Stimulated activated CD4-positive, alpha-beta T cell treated with anti-CD3 and anti-CD28 coated beads, Interleukin-12 subunit alpha, Interleukin-12 subunit beta, amount 100 ng/mL, for 4 hours (primary cell): ENCODE results near the gene GTF2A1.
"Not testable (repeated sequence)": the region's sequence is repeated elsewhere in the genome, so short reads cannot be mapped to it uniquely, and the experiment has no call there.

Experiments used
- DNase-seq: peaks from one replicate; pipeline ENCODE4 v3.0.0-alpha.2; 2020

GTF2A1 gene

GRCh38 chr14:81224222-81224621, 3.5 kb upstream of the GTF2A1 start:
- no peak for DNase-seq

DNA sequence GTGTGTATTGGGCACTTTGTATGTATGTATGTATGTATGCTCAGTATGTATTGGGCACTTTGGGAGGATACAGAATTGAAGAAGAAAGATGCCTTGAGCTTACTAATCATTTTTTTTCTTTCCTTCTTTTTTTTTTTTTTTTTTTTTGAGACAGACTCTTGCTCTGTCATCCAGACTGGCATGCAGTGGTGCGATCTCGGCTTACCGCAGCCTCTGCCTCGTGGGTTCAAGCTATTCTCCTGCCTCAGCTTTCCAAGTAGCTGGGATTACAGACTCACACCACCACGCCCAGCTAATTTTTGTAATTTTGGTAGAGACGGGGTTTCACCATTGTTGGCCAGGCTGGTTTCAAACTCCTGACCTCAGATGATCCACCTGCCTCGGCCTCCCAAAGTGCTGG, 3.0 kb upstream of the GTF2A1 start:
- not testable (repeated sequence) for DNase-seq

DNA sequence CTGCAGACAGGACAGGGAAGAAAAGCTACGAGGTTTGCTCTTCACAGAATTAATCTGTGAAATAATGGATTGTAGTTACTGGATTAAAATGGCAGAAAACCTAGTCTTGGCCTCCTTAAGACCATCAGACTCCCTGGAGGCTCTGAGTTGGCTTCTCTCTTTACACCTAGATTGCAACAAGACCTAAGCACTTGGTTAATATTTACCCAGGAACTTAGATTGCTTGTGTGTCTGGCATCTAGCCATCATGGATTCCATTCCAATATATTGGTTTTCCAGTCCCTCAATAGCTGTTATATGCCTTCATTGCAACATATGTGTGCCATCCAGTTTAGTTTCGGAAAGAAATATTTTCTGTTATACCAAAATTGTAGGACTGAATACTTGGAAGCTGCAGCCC, 1.9 kb upstream of the GTF2A1 start:
- DNase-seq, result no peak

DNA sequence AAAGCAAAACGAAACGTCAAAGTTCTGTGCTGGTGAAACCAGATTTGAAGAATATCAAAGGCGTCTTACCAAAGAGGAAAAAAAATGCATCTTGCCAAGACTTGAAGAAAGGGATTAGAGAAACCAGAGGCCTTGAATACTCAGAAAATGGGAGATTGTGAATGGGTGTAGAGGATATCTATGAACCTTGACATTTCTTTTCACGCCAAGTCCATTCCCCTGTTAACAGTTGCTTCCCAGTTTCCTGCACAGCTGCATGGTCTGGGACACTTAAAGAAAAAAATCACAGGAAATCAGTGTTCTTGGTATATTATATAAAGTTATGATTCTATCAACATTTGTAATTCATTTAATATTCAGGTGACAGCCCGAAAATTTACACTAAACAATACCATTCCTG, 1.4 kb upstream of the GTF2A1 start:
- DNase-seq, result no peak

DNA sequence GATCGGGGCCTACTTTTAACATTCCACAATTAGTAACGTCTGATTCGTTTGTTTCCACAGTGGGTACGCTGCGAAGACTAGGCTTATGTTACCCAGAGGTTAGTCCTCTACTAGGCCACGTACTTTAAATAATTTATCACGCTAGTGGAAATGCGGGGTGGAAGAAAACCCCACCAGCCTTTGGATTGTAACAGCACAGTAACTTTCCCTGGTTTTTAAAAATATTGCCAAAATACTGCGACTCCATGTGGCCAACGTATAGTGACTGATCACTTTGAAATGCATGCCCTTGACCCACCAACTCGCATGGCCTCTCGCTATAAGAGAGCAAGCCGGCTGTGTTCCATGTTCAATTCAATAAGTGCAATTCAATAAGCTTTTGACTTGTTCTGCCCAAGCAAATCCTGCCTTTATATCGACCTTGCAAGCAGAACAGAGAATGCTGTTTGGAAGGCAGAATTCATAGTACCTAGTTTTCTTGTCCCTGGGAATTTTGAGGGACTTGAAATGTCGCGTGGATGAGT, 882 bp upstream of the GTF2A1 start:
- DNase-seq, result peak; percentile 9

DNA sequence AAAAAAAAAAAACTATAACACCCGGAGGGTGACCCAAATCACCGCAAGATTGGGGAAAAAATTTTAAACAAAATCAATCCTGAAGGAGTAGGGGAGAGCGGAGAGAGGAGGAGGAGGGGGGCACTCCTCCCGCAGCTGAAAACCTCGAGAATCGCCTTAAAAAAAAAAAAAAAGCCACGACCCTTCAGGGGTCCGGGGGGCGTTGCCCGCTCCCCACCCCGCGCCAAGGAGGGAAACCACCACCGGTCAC, 254 bp downstream of the GTF2A1 start:
- no peak for DNase-seq

GRCh38 chr14:81219759-81220579, 790 bp downstream of the GTF2A1 start:
- peak; percentile 33 for DNase-seq

DNA sequence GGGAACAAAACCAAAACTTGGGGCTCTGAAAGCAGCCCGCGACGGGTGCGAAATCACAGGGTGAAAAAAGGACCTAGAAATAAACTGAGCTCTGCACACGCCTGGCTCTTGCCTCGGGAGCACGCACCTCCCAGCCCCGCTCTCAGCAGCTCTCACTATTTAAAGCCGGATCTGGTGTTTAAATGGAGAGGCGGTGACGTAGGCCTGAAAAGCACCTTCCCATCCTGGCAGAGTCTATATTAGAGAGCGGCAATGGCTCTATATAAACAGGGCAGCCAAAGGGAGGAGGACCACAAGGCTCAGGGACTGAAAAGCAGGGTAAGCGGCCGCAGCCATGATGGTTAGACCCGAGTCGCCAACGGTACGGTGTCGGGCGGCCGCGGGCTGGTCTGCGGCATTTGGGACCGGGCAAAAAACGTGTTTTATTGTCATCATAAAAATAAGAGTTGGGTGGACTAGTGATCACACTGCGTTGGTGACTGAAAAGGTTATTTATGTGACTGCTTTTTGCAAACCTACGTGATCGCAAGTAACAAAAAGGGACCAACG, 1.5 kb downstream of the GTF2A1 start:
- peak; percentile 68 for DNase-seq

DNA sequence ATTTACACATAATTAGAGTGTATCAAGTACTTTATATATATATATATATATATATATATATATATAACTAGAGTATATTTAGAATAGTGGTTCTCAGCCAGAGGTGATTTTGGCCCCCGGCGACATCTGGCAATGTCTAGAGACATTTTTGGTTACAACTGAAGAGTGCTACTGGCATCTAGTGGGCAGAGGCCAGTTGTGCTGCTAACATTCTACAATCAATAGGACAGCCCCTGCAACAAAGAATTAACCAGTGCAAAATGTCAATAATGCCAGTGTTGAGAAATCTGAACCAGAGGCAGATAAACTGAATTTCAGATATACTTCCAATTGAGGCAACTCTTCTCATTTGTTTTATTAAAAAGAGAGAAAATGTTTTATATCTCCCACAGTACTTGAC, 8.9 kb downstream of the GTF2A1 start:
- DNase-seq, result no peak

- no peak for DNase-seq
Measured at GRCh38 chr14:81209167-81209836, 11.5 kb downstream of the GTF2A1 start.

DNA sequence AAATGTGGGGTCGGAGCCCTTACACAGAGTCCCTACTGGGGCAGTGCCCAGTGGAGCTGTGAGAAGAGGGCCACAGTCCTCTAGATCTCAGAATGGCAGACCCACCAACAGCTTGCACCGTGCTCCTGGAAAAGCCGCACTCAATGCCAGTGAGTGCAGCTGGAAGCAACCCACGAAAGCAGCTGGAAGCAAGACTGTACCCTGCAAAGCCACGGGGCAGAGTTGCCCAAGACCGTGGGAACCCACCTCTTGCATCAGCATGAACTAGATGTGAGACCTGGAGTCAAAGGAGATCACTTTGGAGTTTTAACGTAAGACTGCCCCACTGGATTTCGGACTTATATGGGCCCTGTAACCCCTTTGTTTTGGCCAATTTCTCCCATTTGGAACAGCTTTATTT, 12.3 kb downstream of the GTF2A1 start:
- no peak for DNase-seq

DNA sequence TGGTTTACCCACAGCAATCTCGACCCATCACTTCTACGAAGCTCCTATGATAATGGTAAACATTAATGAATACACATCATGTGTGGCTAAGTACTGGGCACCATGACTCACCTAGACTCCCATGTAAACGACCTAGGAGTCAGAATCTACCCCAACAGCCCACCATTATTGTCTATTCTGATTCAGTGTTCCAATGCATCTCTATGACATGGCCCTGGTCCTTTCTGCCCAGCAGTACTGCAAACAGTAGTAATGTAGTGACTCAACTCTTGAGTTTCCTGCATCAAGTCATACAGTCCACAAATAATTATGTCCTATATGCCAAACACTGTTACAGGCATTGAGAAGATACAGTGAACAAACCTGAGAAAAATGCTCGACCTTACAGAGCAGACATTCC, 14.6 kb downstream of the GTF2A1 start:
- DNase-seq, result no peak

DNA sequence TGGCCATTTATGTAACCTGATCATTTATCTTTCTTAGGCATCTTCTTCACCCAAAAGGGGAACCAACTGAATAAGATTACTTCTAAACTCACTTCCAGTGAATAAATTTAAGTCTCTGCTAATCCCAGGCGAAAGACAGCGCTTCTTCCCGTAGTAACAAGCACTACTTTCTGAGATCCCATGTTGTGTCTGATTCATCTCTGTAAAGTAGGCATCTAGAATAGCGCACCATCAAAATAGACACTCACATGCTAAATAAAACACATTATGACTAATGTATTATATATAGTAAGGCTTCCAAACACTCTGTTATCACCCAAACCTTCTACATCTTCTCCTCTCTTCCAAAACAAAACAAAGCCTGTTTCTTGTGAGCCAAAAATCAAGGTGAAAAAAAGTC, 15.1 kb downstream of the GTF2A1 start:
- no peak for DNase-seq

DNA sequence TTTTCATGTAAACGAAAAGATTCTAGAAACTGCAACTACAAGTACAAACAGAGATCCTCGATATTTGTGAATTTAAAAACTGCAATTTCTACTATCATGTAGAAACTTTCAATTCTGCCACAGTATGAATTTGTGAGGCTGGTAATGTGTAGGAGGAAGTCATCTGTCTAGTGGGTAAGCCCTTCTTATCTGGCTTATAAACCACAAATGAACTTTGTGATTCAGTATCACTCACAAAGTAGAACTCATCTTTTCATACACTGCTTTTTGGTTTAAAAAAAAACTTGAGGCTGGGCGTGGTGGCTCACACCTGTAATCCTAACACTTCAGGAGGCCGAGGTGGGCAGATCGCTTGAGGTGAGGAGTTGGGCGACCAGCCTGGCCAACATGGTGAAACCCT, 20.7 kb downstream of the GTF2A1 start:
- no peak for DNase-seq

DNA sequence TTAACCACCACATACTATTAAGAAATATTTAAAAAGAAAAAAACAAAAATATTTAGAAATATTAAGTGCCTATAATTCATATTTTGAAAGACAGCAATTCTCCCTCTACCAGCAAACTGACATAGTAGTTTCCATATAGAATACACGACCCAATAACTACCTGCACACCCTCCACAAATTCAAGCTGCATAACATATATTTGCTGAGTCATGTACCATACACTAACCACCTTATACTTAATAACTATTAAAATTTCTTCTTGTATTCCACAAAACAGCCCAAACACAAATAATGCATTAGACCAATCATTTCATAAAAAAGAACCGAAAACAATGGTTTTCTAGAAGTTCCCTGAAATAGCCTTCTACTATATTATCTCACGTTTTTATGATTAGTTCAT, 21.7 kb downstream of the GTF2A1 start:
- DNase-seq, result no peak

GRCh38 chr14:81198651-81199050, 22.1 kb downstream of the GTF2A1 start:
- DNase-seq, result no peak

DNA sequence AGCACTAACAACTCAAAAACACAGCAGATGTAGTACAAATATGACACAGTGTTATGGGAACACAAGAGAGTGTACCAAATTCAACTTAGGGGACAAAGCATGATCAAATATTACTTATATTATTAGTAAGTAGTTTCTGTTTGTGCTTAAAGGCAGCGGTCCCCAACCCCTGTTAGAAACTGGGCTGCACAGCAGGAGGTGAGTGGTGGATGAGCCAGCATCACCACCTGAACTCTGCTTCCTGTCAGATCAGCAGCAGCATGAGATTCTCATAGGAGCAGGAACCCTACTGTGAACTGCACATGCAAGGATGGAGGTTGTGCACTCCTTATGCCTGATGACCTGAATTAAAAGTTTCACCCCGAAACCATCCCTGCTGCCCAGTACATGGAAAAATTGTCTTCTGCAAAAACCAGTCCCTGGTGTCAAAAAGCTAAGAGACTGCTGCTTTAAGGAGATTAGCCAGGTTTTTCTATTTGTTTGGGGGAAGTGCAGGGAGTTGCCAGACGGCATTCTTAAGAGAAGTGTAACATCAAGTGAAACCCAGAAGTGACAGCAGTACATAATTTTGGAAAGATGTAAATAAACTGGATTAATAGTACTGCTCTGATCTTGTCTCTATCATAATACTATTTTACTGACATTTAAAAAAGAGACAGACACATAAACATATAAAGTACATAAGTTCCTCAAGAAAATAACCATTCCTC, 26.7 kb downstream of the GTF2A1 start:
- no peak for DNase-seq

DNA sequence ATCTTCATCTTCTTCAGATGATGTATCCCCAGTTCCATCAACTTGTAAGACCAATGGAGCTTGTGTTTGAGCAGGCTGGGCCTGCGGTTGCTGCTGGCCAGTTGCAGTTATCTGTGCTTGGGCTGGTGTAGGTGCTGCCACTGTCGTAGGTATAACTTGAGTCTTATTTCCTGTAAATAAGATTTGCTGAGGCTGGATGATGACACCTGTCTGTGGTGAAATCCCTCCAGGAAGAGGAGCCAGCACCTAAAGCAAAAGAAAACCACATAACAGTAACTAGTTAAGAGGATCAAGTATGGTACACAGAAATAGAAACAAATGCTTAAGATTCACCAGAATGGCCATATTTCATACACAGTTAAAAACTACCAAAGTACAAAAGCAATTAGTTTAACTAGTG, 28.2 kb downstream of the GTF2A1 start:
- DNase-seq, result no peak

- DNase-seq, result no peak
Measured at GRCh38 chr14:81187832-81188522, 32.8 kb downstream of the GTF2A1 start.

- DNase-seq, result no peak
Measured at GRCh38 chr14:81179631-81180030, 41.1 kb downstream of the GTF2A1 start.

DNA sequence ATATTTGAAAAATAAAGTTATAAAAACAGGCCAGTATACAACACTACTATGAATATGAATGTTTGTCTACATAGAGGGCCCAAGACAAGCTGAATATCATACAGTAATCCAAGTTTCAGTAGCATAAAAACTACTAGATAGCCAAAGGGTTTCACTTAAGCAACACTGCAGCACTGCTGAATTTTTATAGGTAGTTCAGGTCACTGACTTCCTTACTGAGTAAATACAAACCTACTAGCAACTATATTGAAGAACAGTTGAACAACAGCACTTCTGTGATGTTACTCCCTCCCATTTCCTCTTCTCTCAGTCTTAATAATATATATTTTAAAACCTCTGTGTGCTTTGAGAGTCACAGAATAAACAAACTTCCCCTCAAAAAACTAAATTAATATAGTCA, 42.7 kb downstream of the GTF2A1 start:
- no peak for DNase-seq

DNA sequence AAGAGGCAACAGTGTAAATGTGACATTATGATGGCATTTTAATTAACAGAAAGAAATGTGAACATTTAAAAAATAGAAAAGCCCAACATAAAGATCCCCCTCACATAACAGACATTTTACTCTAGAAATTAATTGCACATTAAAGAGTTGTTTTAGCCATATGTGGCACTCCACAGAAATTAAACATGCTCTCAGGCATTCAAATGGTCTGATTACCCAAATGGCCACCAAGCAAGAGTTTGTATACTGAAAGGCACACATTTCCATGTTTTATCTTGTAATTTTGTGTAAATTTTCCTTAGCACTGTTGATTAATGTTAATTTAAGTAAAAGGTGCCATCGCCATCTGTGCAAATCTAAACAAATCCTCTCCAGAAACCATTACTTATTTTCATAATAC, 43.5 kb downstream of the GTF2A1 start:
- DNase-seq, result no peak

GRCh38 chr14:81176241-81176640, 44.5 kb downstream of the GTF2A1 start:
- DNase-seq, result no peak
